Fibroblast of skin of back (primary cell): Measurements from ENCODE around the gene TMED9. TPM values are rescaled to one million over a fixed set of nuclear protein-coding genes. Genes with fewer than 3 reads are reported as not detected.
"Not testable (repeated sequence)": the region's sequence is repeated elsewhere in the genome, so short reads cannot be mapped to it uniquely, and the experiment has no call there.

Source experiments
- DNase-seq: peaks from one replicate; pipeline ENCODE4 v3.0.0-alpha.2; 2013
- polyA plus RNA-seq, 2 experiments: library from polyadenylated mRNA; unstranded; fragments of 120-200 nt; gene quantifications; one replicate each; pipeline ENCODE4 v1.2.1, GENCODE V29; 2013; ENCODE audit not compliant: insufficient read length in 2 of 2

Gene TMED9
- 435 TPM for polyA plus RNA-seq (2013, experiment 1 of 2; ENCODE audit: insufficient read length)
- 311 TPM for polyA plus RNA-seq (2013, experiment 2 of 2; ENCODE audit: insufficient read length)

DNA sequence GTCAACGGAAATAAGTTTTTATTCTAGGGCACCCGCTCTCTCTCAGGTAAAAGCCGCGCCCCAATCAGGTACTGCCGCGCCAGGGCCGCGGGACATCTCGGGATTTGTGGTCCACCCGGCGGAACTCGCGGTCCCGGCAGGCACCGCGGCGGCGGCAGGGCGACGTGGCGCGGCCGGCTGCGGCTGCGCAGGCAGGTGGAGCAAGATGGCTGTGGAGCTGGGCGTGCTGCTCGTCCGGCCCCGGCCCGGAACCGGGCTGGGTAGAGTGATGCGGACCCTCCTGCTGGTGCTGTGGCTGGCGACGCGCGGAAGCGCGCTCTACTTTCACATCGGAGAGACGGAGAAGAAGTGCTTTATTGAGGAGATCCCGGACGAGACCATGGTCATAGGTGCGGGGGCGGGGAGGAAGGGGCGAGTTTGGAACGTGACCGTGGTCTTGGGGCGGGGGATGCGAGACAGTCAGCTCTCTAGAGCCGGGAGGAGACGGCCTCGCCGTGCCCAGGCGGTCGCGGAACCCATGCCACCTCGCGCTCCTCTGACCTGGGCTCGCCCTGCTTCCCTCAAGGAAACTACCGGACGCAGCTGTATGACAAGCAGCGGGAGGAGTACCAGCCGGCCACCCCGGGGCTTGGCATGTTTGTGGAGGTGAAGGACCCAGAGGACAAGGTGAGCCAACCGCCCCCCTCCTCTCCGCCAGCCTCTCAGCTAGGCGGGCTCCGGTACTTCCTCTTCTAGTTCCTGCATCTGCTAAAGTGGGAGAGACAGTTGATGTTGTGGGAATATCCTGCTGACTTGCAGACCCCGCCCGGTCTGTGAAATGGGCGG, at the start of gene TMED9:
Gene TMED9 (plus strand): TSS at position 194 of the 825 bp plus-strand sequence. CDS start 12 bp downstream, at position 206.
- DNase-seq: peak; percentile 81

DNA sequence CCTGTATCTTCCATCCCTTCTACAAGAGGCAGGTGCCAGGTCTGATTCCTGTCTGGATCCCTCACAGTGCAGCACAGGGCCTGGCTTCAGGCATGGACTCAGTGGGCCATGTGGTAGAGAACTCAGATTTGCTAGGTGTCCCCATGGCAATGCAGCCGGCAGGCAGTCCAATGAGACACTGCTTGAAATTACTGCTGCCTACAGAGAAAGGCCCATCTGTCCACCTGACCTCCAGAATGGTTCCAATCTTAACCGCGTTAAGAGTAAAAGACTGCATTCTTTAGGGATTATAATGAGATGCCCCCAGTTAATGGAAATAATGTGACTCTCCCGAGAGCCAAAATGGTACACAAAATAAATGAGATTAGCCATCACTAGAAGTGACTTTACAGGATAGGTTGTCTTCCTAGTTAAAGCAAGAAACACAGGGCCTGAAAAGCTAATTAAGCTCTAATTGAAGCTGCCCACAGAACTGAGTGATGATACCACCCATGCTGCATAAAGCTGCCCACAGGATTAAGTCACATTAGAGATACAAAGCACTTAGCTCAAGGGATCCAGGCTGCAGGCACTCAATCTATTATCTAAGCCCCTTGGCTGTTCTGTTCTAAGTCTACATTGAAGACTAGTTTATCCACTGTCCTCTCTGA, 49.1 kb upstream of the TMED9 start:
- no peak for DNase-seq

DNA sequence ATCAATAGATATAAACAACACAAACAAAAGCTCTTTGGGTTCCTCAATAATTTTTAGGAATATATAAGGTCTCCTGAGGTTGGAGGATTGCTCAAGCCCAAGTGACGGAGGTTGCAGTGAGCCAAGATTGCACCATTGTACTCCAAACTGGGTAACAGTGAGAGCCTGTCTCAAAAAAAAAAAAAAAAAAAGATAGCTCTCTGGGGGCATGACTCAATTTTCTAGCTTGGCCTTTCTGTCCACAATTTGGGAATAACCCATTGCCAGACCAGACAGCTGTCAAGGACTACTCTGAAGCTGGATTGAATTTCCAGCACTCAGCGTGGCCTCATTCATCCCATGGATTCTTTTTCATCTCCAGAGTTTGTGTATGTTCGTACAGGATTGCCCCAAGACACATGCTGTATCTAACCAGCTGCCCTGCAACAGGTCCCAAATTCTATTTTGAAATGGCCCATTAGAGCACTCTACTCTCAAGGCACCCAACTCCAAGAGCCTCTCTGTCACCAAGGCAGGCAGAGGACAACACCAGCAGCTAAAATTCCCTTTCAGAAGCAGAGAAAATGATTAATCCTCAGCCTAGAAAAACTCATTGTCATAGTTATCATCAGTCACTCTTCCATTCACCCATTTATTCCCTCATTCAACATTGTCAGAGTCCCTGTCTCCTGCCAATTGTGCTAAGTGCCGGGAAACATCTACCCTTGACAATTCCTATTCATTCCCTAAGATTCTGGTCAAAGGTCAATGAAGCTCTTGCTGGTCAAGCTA, 46.3 kb upstream of the TMED9 start:
- peak; percentile 82 for DNase-seq

DNA sequence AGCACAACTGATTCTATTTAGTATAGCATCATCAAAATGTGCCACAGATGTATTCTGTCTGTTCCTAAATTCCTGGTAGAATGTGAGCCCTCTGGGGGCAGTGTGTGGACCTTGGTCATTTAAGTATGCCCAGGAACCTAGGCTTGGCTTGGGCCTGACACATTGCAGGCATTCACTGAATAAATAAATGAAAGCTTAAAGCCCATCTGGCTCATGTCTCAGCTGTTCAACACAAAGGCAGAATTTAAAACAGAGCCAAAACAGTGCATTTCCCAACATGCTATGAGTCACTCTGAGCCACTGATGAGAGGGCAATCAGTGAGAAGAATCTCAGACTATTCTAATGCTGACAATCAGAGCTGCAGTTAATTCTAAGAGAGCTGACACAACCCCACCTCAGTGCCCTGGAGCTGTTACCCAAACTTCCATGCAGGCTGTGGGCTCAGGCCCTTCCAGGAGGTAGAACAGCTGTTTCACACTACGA, 45.7 kb upstream of the TMED9 start:
- DNase-seq: peak; percentile 98

DNA sequence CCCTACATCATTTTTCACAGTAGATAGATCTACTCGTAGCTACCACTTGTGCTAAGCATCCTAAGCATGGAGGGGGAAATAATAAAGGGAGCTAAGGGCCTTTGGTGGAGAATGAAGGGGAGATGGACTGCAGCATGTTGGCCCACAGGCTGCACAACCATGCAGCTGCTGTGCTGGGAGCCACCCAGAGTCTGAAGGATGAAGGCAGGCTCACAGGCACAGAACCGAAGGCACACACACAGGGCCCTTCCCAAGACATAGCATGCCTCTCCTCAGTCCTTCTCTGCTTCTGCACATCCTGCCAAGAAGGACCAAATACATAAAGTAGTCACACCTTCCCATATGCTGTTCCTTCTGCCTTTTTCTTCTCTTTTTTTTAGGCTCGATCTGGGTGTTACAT, 44.3 kb upstream of the TMED9 start:
- DNase-seq: no peak

DNA sequence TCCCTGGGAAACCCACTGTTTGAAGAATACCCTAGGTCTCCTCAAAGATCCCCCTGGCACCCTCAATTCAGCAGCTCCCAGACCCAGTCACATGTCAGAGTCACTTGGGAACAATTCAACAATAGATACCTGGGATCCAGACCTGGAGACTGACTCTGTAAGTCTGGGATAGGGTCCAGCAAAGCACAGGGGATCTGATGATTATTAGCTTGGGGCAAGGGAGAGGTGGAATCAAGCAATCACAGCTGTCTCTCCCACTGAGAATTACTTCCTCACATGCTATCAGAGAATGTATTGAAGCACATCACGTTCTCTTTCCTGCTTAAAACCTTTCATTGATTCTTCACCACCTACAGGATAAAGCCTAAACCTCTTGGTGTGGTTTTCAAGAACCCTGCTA, 43.5 kb upstream of the TMED9 start:
- DNase-seq: no peak

DNA sequence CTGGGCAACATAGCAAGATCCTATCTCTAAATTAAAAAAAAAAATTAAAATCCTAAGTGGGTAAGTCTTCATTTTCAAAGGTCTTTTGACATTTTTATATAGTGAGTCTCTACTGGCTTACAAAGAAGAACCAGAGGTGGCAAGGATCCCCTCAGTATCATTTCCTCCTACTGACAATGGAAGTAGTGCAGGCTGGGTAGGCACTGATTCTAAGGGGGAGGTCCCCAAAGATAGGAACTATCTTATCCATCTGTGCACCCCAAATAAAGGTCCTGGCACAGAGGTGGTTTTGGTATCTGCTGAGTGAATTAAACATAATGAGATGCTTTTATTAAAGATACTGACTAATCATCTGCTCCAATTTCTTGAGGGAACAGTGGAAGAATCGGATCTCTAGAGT, 41.9 kb upstream of the TMED9 start:
- DNase-seq: no peak

DNA sequence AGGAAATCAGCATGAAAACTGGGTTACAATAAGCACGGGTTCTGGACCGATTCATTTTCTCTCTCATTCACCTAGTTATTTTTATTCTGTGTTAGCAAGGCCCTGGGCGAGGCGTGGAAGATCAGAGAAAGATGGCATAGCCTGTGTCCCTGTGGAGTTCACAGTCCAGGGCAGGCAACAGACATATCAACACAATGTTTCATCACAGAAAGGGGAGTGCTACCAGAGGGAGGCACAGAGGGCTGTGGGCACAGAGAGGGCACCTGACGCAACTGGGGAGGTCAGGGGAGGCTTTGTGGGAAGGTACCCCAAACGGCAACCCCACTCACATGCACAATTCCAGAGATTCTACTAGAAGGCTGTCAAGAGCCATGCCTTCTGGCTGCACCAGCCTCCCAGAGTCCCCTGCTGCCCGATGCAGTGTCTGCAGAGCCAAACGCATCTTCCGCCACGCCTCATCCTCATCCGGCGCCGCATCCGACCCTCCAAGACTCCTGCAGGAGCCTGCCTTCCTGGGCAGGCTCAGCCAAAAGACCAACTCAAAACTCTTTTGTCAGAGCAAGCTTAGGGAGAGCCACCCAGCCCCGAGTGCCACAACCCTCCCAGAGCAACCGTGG, 39.1 kb upstream of the TMED9 start:
- DNase-seq: peak; percentile 35

DNA sequence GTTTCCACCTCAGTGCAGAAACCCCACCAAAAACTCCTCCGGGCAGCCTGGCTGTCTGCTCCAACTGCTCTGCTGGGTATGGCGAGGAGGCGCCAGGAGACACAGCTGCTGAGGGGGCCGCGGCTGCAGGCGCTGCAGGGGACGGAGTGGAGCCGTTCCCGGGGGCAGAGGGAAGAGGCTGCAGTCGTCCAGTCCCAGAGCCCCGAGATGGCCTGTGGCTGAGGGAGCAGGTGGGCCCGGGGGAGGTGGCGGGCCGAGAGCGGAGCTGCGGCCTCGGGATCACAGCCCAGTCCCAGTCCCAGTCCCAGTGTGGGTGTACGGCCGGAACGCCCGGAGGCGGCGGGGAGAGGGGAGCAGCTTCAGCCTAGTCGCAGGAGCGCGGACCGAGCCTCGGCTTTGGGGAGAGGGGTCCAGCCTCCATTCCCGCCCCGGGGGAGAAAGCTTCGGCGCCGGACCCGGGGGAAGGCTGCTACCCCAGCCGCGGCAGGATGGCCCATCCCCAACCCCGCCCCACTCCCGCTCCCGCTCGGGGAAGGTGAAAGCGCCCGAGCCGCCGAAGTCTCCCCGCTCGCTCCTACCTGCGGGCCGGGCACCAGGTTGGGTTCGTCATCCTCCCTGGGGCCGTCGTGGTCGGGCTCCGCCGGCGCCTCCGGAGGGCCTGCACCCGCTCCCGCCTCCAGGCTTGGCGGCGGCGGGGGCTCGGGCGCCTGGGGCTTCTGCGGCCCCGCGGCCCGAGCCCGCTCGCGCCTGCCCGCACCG, 38.2 kb upstream of the TMED9 start:
- no peak for DNase-seq

DNA sequence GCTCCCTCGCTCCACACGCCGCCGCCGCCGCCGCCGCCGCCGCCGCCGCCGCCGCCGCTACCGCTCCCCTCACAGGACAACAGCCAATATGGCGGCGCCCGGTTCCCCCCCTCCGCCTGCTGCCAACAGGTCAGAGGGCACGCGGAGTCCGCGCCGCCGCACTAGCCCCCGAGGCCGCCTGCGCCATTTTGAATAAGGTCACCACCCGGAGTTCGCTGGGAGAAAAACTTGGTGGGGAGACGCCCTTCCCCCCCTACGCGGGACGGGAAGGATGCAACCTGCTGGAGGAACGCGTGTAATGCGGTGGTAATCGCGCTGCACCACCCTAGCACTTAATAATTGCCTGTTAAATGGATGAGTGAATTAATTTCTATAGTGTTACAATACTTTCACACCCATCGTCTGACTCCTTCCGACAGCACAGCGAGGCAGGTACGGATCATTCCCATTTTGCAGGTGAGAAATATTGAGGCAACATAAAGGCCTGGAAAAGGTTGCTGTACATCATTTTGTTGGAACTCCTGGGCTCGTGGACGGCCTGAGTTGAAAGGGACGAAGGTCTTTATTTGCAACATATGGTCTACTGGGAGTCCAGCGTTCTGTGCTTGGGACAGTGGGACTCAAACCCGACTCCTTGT, 37.4 kb upstream of the TMED9 start, which contains the start of gene FAM193B:
Gene FAM193B (minus strand): TSS at position 90 of the 638 bp plus-strand sequence. CDS start 105 bp downstream, outside the sequence.
- DNase-seq: peak; percentile 89

DNA sequence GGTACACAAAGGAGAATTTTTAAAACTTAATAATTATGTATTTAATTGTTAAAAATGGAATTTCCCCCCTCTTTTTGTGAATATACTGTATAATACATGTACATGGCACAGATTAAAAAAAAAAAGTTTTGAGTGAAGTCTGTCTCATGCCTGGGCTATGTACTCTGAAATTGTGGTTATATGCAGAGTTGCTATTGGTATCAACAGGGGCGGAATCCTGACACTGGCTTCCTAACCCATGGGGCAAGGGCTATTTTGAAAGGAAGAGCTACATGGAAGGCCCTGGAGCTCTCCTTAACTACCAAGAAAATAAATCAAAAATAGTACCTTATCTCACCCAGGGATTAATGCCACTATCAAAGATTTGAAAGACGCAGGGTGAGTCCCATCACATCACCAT, 36.8 kb upstream of the TMED9 start:
- no peak for DNase-seq

DNA sequence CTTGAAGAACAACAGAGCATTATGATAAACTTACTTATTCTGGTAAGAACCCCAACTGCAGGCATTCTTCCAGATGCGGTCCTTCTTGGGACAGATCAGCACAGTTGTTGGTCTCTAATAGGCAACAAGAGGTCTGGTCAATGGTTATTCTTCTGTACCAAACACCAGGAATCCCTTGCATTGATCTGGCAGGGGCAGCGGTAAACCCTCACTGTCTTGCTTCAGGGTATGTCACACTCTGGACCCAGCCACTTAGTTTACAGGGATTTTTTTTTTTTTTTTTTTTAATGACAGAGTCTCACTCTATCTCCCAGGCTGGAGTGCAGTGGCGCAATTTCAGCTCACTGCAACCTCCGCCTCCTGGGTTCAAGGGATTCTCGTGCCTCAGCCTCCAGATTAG, 36.3 kb upstream of the TMED9 start:
- no peak for DNase-seq

DNA sequence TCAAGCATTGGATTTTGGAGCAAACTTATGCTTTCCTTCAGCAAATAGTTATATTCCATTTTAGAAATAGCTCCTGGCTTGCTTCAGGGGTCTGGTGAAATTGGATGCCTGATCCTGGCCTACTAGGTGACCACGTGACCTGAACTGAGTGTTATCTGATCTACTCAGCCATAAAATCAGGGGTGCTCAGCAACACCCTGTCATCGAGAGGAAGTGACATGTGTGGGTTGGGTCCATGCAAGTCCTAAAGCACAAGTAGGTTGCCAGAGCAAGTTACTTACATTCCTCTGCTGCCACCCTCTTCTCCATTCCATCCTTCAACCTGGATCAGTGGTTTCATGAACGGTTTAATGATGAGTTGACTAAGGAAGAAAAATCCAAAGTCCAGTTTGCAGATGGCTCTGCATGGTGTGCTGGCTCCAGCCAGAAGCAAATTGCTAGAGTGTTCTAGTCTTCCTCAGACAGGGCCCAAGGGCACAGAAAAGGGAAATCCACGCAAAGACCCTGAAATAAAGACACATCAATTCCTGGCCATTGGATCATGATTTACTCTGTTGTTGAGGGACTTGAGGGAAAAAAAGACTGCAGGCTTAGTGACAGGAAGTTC, 34.9 kb upstream of the TMED9 start:
- no peak for DNase-seq

DNA sequence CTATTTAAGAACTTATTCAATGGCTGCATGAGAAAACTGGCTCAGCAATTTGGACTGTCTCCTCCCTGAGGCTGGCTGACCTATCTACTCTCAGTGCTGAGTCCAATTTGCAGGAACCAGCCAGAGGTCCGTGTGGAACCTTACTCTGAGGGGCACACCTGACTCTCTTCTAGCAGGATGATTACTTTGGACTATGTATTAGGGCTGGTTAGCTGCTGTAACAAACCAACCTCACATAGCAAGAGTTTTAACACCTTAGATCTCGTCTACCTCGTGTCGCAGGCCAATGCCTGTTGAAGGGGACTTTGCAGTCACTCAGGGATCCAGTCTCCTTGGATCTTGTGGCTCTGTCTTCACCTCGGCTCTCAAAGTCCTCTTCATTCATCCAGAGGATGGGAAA, 34.2 kb upstream of the TMED9 start:
- DNase-seq: no peak

DNA sequence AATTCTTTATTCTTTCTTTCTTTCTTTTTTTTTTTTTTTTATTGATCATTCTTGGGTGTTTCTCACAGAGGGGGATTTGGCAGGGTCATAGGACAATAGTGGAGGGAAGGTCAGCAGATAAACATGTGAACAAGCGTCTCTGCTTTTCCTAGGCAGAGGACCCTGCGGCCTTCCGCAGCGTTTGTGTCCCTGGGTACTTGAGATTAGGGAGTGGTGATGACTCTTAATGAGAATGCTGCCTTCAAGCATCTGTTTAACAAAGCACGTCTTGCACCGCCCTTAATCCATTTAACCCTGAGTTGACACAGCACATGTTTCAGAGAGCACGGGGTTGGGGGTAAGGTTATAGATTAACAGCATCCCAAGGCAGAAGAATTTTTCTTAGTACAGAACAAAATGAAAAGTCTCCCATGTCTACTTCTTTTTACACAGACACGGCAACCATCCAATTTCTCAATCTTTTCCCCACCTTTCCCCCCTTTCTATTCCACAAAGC, 32.5 kb upstream of the TMED9 start:
- DNase-seq: not testable (repeated sequence)

DNA sequence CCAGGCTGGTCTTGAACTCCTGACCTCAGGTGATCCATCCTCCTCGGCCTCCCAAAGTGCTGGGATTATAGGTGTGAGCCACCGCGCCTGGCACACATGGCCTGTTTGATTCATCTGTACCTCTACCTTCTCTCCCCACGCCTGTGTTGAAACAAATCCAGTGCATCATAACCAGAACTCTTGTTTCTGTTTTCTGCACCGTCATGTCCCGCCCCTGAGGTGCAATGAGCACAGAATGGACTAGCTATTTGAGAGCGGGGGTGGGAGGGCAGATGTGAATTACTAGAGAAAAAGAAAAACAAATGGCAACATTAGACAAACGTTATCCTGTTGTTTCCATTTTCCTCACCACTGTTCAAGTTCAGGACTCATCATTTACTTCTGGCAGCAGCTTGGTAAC, 27.0 kb upstream of the TMED9 start:
- no peak for DNase-seq

DNA sequence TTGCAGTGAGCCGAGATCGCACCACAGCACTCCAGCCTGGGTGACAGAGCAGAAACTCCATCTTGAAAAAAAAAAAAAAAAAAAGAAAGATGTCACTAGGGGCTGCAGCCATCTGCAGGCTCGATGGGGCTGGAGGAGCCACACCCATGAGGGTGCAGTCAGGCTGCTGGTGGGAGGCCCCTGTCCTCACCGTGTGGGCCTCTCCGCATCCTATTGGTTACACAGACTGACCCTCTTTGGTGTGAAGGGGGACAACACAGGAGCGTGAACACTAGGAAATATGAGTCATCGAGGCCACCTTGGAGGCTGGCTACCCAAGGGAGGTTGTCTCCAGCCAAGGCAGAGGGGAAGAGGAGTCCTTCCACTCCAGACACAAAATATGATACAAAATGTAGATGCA, 23.7 kb upstream of the TMED9 start:
- no peak for DNase-seq

DNA sequence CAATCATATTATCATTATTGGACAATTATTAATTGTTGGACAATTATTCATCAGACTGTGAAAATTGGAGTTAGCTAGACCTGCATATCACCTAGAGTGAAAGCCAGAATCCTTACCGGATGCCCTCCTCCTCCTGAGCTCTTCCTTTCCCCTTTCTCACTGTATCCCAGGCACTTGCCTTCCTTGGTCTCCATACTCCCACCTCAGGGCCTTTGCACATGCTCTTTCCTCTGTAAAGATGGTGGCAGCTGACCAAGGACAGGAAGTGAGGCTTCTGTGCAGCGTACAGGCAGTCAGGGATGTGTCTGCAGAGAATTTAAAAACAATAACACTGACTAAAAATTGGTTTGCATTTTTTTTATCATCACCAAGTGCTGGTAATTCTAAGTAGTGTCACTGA, 22.1 kb upstream of the TMED9 start:
- no peak for DNase-seq

DNA sequence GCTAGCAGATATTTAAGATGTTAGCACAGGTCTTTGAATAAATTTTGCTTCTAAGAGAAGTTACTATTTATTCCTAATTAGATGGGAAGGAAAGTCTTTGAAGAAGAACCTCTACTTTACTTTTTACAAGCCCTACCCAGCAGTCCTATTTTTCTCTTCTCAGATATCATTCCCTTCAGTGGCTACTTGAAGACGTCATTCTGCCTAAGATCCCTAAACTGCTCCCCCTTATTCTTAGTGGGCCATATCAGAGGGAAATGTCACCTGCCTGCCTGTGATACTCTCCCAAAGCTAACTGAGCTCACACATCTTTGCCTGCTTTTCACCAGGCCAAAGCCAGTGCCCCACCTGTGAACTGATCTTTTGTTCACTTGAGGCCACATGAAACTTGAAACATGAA, 16.5 kb upstream of the TMED9 start:
- DNase-seq: no peak

DNA sequence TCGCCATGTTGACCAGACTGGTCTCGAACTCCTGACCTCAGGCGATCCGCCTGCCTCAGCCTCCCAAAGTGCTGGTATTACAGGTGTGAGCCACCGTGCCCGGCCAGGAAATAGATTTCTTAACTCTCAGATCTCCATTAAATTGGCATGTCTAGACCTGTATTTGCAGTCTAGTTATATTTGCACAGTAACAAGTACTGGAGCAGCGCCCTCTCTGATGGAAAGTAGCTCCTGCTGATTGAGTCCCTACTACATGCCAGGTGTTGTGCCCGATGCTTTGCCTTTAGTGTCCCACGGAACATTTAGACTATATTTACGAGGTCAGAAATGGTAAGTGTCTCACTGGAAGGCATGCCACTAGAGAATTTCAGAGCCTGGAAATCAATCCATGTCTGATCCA, 15.8 kb upstream of the TMED9 start:
- DNase-seq: no peak

DNA sequence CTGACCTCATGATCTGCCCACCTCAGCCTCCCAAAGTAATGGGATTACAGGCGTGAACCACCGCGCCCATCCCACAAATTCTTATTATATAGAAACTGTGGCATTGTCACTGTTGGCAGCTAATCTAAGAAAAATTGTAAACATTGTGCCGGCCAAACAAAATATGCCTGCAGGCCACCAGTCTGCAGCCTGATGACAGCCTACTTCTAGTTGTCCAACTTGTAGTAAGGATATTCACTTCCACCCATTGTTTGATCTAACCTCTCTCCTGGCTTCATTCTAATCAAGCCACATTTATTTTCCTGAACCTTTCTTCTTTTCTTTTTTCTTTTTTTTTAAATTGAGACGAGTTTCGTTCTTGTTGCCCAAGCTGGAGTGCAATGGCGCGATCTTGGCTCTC, 13.7 kb upstream of the TMED9 start:
- DNase-seq: no peak
